ENCODE data around the gene ESR1.
A peak's percentile ranks its signal among the peaks of the same experiment; 100 is the strongest.
"Not testable (repeated sequence)": the region's sequence is repeated elsewhere in the genome, so short reads cannot be mapped to it uniquely, and the experiment has no call there.

Gene ESR1

DNA sequence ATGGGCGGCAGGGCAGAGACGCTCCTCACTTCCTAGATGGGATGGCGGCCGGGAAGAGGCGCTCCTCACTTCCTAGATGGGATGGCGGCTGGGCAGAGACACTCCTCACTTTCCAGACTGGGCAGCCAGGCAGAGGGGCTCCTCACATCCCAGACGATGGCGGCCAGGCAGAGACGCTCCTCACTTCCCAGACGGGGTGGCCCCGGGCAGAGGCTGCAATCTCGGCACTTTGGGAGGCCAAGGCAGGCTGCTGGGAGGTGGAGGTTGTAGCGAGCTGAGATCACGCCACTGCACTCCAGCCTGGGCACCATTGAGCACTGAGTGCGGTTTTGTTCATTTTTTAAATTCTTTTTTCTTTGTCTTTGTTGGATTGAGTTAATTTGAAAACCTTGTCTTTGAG lies 92.3 kb downstream of the ESR1 start:
- DNase-seq = not testable (repeated sequence)

DNA sequence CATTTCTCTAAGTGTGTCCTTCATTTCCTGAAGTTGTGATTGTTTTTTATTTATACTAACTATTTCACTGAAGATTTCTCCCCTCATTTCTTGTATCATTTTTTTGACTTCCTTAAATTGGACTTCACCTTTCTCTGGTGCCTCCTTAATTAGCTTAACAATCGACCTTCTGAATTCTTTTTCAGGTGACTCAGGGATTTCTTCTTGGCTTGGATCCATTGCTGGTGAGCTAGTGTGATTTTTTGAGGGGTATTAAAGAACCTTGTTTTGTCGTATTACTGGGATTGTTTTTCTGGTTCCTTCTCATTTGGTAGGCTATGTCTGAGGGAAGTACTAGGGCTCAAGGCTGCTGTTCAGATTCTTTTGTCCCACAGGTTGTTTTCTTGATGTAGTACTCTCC lies 92.8 kb downstream of the ESR1 start:
- DNase-seq = no peak

DNA sequence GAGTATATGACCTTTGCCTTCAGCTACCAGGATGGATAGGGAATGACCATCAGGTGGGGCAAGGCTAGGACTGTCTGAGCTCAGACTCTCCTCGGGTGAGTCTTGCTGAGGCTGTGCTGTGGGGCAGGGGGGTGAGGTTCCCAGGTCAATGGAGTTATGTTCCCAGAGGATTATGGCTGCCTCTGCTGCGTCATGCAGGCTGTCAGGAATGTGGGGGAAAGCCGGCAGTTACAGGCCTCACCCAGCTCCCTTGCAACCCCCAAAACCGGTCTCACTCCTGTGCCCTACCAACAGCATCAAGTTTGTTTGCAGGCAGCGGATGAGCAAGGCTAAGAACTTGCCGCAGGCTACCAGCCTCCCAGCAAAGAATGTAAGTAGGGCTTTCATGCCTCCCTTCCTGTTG lies 93.5 kb downstream of the ESR1 start:
- no peak for DNase-seq

- no peak for DNase-seq
Observed at GRCh38 chr6:151904631-151905030, 97.1 kb downstream of the ESR1 start.

DNA sequence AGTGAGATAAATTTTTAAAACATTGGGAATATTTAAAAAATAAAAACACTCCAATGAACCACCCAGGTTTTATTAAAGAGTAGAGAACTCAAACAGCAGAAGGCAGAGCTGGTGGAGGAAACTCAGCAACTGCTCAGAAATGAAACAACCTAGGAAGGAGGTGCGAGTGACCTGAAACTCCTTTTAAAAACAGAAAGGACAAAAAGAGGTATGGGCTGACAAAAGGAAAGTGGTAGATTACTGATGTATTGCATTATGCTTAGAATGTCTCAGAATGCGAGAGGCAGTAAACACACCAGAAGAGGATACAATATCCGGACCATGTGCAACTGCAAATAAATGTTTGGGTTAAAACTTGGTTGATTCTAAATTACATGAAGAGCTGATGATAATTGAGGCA lies 97.6 kb downstream of the ESR1 start:
- no peak for DNase-seq

DNA sequence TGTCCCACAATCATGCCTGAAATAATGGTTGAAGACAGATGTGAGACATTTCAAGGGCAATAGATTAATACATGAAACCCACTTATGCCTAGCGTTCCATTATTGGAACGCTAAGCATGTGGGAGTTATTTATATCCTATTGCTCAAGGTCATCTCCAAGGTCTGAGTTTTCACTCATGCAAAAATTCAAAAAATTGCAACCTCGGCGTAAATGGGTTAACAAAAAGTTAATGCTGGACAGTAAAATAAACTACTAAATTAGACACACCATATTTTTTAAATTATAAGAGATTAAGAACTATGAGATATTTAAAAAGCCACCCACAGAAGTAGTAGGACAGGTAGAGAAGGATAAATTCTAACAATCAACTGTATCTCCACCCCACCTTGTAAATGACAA lies 98.4 kb downstream of the ESR1 start:
- no peak for DNase-seq

- no peak for DNase-seq
Observed at GRCh38 chr6:151911401-151911800, 103.9 kb downstream of the ESR1 start.

GRCh38 chr6:151914484-151914883 lies 107.0 kb downstream of the ESR1 start:
- DNase-seq = no peak

DNA sequence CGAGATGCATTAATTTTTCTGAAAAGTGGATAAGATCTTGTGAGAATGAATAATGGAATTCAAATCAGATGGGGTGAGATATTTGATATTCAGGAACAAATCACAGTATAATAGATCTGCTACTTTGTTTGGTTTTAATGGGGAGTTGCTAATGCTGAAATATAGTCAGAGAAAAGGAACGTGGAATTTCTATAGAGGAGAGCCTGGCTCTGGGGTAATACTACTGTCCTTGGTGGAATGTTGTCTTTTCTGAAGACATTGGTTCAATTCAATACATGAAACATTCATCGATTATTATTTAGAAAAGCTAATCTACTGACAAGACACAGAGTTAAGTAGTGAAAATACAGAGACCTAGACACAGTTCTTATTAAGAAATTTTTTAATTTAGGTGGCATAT lies 108.6 kb downstream of the ESR1 start:
- DNase-seq = no peak

- DNase-seq = no peak
Observed at GRCh38 chr6:151916680-151917164, 109.2 kb downstream of the ESR1 start.

DNA sequence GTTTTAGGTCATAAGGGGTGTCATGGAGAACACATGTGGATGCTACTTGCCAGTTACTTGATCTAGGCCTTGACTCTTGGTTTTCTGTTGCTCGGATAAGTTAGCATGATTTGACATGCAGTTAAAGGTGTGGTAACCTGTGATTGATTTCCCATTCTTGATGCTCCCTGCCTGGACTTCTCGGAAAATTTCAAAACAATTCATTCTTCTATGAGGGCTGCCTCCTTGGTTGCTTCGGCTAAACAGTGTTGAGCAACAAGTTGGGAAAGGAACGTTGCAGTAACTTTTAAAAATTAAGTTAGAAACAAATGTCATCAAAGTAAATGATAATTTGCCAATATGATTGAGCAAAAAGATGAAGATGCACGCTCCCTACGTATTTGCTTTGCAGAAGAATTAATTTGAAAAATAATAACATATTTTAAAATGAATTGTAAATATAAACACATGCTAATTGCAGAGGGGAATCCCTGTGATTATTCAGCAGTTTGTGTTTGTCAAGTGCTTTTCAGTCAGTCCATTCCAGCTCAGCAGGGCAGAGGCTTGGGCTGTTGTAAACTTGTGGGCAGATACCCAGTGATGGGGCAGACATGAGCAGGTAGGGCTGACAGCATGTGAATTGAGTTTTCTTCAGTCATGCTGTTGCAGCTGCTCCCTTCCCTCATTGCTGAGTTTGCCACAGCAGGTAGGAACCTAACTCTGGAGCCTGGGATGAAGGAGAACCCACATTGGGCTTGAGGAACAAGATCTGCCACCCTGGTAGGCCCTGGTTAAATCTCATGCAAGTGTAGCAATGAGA lies 110.2 kb downstream of the ESR1 start:
- no peak for DNase-seq

DNA sequence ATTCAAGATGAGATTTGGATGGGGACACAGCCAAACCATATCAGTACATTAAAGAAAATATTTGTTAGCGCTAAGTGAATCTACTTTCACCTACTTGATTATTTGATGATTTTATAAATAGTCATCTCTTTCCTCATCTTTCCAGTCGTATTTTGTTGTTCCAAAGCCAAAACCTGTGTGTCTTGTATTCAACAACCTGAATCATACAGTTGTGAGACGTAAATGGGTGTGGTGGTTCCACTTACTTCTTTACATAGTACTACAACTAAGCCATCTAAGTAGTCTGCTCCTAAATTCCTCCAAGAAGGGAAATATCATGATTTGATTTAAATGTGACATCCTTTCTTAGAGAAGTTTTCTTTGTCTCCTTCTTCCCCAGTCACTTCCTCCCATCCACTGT lies 132.8 kb downstream of the ESR1 start:
- DNase-seq = no peak

- DNase-seq = peak; percentile 90 to 92
Observed at GRCh38 chr6:151948002-151948743, 140.7 kb downstream of the ESR1 start.

GRCh38 chr6:151958332-151958731 lies 150.8 kb downstream of the ESR1 start:
- peak; percentile 89 to 90 for DNase-seq

DNA sequence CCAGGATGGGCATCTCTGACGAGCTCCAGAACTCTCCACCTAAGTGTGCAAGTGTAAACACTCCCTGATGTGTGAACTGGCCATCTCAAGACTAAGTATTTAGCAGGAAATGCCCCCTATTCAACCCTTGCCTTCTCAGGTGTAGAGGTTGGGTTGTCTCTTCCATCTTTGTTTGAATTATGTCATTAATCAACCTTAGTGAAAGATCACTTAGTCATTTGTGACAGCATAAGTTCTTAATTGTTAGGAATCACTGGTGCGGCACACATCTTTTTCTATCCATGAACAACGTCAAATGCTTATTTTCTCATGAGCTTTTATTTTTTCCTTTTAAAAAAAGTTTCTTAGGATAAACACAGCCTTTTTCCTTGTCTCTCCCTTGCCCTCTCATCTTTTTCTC lies 151.6 kb downstream of the ESR1 start:
- DNase-seq = no peak

DNA sequence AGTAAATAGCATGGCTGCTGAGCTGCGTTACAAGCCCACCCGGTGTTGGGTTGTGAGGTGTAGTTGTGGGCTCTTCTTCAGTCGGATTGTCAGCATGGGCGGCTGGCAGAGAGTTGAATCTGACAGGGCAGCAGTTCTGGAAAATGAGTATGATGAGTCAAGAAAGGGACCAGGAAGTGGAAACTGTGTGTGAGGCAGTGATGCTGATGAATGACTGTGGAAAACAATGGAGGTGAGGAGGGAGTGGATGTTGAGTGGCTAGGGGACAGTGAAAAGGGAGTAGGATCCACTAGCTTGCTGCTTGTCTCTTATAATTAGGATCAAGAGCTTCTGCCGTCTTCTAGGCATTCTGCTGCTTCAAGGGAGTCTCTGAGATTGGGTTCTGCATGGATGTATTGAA lies 154.3 kb downstream of the ESR1 start:
- DNase-seq = no peak

DNA sequence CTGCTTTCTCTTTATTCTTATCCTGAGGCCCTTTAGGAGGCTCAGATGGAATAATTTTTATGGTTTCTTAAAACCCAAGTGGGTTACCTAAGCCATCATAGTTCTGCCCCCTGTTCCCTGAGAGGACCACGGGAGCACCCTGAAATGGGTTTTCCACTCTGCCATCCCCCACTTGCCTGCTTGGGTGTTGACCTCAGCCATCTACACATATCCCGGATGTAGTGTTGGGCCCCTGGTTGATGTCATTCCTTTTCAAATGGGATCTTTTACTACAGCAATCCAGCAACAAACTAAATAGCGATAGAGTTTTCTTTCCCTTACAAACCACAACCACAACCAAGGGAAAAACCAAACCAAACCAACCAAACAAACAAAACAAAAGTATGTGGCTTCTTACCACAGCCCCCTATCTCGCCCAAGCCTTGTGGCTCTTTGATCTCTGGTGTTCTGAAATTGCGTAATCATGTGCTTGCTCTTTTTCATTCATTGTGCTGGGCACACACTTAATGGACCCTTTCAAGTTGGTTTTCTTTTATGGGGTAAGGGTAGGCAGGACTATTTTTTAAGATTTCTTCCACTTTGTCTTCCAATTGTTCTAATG lies 154.9 kb downstream of the ESR1 start:
- peak in 1 of 2 experiments; percentile 19 for DNase-seq

DNA sequence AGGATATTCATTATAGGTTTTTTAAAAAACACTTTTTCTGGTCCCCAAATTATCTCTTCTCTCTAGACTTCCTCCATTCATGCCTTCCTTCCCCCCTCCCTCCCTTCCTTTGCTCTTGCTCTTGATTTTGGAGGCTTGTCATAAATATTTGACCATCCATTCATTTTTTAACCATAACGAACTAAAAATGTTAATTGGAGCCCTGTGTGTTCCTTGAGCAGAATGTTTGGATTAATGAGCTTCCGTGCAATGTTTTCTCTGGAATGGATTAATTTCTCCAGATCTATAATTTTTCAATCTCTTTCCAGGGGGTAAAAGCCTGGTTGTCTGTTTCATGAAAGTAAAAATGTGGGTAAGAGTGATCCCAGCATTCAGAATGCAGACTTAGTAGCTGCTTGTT lies 155.5 kb downstream of the ESR1 start:
- DNase-seq = no peak

DNA sequence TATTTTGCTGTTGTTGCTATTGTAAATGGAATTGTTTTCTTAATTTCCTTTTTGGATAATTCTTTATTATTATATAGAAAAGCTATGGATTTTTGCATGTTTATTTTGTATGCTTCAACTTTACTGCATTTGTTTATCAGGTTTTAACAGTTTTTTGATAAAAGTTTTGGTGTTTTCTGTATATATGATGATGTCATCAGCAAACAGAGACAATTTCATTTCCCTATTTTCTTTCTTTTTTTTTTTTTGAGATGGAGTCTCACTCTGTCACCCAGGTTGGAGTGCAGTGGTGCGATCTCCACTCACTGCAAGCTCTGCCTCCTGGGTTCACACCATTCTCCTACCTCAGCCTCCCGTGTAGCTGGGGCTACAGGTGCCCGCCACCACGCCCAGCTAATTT lies 156.9 kb downstream of the ESR1 start:
- not testable (repeated sequence) for DNase-seq

GRCh38 chr6:151974061-151974617 lies 166.7 kb downstream of the ESR1 start:
- no peak for DNase-seq

GRCh38 chr6:151975795-151976194 lies 168.3 kb downstream of the ESR1 start:
- no peak for DNase-seq

DNA sequence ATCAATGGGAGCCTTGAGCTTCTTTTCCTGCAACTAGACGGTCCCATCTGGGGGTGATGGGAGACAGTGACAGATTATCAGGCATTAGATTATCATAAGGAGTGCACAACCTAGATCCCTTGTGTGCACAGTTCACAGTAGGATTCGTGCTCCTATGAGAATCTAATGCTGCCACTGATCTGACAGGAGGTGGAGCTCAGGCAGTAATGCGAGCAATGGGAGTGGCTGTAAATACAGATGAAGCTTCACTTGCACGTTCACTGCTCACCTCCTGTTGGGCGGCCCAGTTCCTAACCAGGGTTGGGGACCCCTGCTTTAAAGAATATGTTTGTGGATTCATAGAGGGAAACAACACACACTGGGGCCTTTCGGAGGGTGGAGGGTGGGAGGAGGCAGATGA lies 180.7 kb downstream of the ESR1 start:
- DNase-seq = not testable (repeated sequence)

GRCh38 chr6:151992091-151992490 lies 184.6 kb downstream of the ESR1 start:
- DNase-seq = no peak

DNA sequence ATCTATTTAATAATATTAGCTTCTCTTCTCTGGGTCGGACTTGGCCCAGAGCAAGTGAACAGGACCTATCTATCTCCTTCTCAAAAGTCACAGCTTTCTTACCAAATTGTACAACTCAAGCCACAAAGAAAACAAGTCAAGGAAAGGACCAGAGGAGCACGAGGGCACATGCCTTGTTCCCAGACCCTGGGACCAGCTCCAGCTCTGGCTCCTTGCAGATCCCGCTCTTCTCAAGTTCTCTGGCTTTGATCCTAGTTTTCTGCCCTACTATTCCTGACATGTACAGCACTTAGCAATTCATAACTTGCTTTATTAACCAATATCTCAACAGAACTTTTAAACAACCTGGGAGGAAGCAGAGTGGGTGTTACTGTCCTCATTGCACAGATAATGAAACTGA lies 185.9 kb downstream of the ESR1 start:
- no peak for DNase-seq

Data from AML-193 (cell line).